Activated CD4-positive, alpha-beta T cell treated with anti-CD3 and anti-CD28 coated beads, Interleukin-2, amount 10 ng/mL, durations not matched to agents 7 days and 5 days (primary cell): ENCODE data around the gene ZNF277. TPM values are rescaled to one million over a fixed set of nuclear protein-coding genes. Genes with fewer than 3 reads are reported as not detected.

Source experiments
- CTCF ChIA-PET: fragments of 350-600 bp; sonication (Branson Sonifier 250); formaldehyde crosslinking; loops from one replicate; lab custom pipeline; 2021; ENCODE audit warnings: antibody characterized with exemption; lab: Charles Lee
- POLR2A ChIA-PET: fragments of 350-600 bp; sonication (Branson Sonifier 250); formaldehyde crosslinking; loops from one replicate; lab custom pipeline; 2021; ENCODE audit warnings: antibody characterized with exemption; lab: Charles Lee
- DNase-seq: peaks from one replicate; pipeline ENCODE4 v3.0.0-alpha.2; 2020
- H3K27ac Mint-ChIP-seq: one replicate; pipeline ENCODE4 v1.8.0; 2021; ENCODE audit warnings: mild to moderate bottlenecking, moderate library complexity, mixed read lengths
- H3K27me3 Mint-ChIP-seq: one replicate; pipeline ENCODE4 v1.8.0; 2021; ENCODE audit warnings: mixed read lengths
- H3K36me3 Mint-ChIP-seq: one replicate; pipeline ENCODE4 v1.8.0; 2021; ENCODE audit warnings: low read depth, mixed read lengths
- H3K4me1 Mint-ChIP-seq: one replicate; pipeline ENCODE4 v1.8.0; 2021; ENCODE audit warnings: mixed read lengths
- H3K4me3 Mint-ChIP-seq: one replicate; pipeline ENCODE4 v1.8.0; 2021; ENCODE audit warnings: mild to moderate bottlenecking, moderate library complexity, mixed read lengths
- H3K9me3 Mint-ChIP-seq: one replicate; pipeline ENCODE4 v1.8.0; 2021; ENCODE audit warnings: mixed read lengths
- total RNA-seq, 2 experiments: library from RNA; stranded (reverse); gene quantifications; one replicate each; pipeline ENCODE4 v1.2.3, GENCODE V29; 2021

ZNF277 gene
- total RNA-seq, 2 experiments from 2014 or later: 21.2 to 21.5 TPM

DNA sequence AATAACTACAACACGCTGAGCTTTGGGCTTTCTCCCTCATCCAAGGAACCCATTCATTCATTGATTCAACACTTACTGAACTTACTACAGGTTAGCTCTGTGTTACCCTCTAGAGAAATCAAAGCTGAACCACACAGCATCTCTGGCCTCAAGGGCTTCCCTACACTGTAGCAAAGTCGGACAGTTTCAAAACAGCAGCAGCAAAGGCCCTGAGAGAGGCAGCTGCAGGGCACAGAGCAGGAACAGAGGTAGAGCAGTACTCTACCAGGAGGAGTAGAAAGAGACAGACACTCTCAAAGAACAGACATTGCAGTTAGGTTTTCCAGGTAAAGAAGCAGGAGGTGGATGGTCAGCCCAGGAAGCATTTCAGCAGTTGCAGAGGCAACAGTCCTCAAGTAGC lies 16.4 kb upstream of the ZNF277 start:
- H3K4me3 Mint-ChIP-seq: no peak overlapping the region
- peaks cover 12% of the 10 kb centered on the region for H3K27me3 Mint-ChIP-seq
- ChIA-PET CTCF (no interaction called here), POLR2A (no interaction called here)
- H3K27ac Mint-ChIP-seq: no peak overlapping the region
- no peak for DNase-seq
- no peaks in the 10 kb centered on the region for H3K9me3 Mint-ChIP-seq
- H3K36me3 Mint-ChIP-seq: no peaks in the 10 kb centered on the region
- H3K4me1 Mint-ChIP-seq: no peaks in the 10 kb centered on the region

DNA sequence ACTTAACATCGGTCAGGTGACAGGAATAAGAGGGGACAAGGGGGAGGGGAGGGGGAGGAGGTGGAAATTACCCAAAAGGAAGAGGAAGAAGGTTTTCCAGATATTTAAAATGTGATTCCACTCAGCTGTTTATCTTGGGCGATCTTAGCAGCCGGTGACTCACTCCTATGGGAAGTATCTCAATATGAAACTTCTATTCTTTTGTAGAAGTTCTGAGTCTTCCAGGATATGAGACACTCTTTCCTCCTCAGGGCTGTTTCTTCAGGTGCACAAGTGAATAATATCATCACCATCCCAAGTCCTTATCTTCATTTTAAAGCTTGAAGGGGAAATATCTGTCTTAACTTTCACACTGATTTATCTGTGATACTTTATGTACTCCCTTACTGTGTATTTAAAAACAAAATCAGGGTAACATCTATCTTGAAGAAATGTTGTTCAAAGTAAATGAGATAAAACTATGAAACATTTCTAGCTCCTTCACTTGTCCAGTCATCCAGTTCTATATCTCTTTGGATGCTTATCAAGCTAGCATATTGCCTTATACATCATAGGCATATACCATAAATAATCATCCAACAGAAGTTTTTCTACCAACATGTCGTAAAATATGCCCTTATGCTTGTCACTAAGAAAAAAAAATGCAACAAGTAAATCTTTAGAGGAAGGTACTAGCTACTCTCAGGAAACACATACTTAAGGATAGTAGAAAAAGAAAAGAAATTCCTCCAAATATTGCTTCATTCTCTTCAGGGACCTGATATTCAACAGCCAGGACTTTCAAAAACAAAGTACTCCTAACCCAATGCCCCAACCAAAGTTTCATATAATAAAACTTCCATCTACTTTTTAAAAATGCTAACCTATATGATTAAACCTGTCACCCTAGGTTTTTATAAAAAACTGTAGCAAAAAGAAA lies 14.0 kb upstream of the ZNF277 start:
- no peak for DNase-seq
- Mint-ChIP-seq H3K27me3 (peaks cover 11% of the 10 kb centered on the region), H3K9me3 (no peaks in the 10 kb centered on the region), H3K36me3 (no peaks in the 10 kb centered on the region), H3K4me1 (no peaks in the 10 kb centered on the region), H3K4me3 (no peak overlapping the region), H3K27ac (no peak overlapping the region)
- ChIA-PET POLR2A (no interaction called here), CTCF (no interaction called here)

DNA sequence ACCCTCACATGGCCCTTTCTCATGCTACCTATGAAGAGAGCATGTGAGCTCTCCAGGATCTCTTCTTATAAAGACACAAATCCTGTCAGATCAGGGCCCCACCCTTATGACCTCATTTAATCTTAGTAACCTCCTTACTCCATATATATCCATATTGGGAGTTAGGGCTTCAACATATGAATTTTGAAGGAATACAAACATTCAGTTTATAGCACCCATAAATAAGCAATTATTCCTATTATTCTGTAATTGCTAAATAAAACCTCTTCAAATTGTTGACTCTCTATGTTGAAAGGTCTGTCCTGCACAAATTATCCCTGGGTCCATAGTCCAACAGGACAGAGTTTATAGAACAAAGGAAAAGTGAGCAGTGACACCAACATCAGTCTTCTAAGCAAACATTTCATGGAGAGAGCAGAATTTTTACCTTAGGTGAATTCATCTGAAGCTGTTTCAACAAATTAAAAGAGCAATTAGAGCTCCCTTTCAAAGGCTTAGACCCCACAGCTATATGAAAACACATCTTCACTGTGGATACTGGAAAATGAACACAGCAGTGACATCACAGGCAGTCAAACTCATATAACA lies 12.5 kb upstream of the ZNF277 start:
- DNase-seq: no peak
- Mint-ChIP-seq H3K27ac (no peak overlapping the region), H3K27me3 (peaks cover 12% of the 10 kb centered on the region), H3K4me3 (no peak overlapping the region), H3K36me3 (no peaks in the 10 kb centered on the region), H3K9me3 (no peaks in the 10 kb centered on the region), H3K4me1 (peaks cover 2% of the 10 kb centered on the region)
- ChIA-PET POLR2A (no interaction called here), CTCF (no interaction called here)

DNA sequence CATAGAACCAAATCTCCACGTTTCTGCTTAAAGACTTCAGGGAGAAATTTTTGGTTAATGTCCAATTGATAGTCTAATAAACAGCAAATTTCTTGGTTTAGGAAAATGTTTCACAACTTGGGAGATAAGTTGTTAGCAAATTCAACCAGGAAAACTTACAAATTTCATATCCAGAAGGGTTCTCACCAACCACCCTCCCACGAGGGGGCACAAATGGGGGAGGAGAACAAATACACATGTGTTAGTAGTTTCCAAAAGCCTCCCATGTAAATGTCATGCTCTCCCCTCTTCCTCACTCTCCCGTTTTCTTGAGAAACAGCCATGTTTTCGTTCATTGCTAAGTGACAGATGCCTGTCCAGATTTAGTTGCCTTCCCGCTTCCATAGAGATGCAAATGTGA lies 10.8 kb upstream of the ZNF277 start:
- Mint-ChIP-seq H3K4me1 (peaks cover 2% of the 10 kb centered on the region), H3K9me3 (no peaks in the 10 kb centered on the region), H3K27me3 (peaks cover 21% of the 10 kb centered on the region), H3K27ac (no peak overlapping the region), H3K4me3 (no peak overlapping the region), H3K36me3 (no peaks in the 10 kb centered on the region)
- DNase-seq: no peak
- ChIA-PET POLR2A (no interaction called here), CTCF (no interaction called here)

- no peak for DNase-seq
- Mint-ChIP-seq H3K27ac (no peak overlapping the region), H3K9me3 (no peaks in the 10 kb centered on the region), H3K4me3 (no peak overlapping the region), H3K36me3 (no peaks in the 10 kb centered on the region), H3K27me3 (peaks cover 32% of the 10 kb centered on the region), H3K4me1 (peaks cover 2% of the 10 kb centered on the region)
- POLR2A ChIA-PET: no interaction called here
- CTCF ChIA-PET: no interaction called here
These were observed 9.2 kb upstream of the ZNF277 start for GRCh38 chr7:112197322-112197721.

DNA sequence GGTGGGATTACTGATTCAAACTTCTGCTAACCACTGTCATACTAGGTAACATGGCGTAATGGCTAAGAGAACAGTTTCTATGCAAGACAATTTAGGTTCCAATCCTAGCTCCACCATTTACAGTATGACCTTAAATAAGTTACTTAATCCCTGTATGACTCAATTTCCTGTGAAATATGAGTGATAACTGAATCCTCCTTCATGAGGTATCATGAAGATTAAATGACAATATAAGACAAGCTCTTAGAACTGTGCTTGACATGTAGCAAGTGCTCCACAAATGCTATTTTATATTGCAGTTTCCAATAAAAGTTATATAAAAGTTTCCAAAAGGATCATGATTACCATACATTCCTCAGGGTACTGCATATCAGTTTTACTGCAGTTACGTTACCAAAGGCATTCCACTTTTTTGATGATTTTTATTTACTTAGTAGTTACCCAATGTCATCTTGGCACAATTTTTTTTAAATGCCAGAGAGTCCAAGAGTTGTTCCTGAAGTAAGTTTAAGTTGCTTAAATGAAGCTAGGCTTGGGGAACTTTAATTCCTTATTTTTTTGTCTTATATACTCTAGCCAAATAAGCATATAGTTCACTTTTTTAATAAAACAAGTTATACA lies 7.3 kb upstream of the ZNF277 start:
- Mint-ChIP-seq H3K4me1 (peaks cover 9% of the 10 kb centered on the region), H3K36me3 (no peaks in the 10 kb centered on the region), H3K27ac (no peak overlapping the region), H3K27me3 (peaks cover 40% of the 10 kb centered on the region), H3K4me3 (no peak overlapping the region), H3K9me3 (no peaks in the 10 kb centered on the region)
- no peak for DNase-seq
- ChIA-PET POLR2A (no interaction called here), CTCF (interaction anchor here (1.7 kb wide), 1 partner anchor 15 kb away, joined by 4 read pairs; no protein-coding TSS in a partner anchor)

DNA sequence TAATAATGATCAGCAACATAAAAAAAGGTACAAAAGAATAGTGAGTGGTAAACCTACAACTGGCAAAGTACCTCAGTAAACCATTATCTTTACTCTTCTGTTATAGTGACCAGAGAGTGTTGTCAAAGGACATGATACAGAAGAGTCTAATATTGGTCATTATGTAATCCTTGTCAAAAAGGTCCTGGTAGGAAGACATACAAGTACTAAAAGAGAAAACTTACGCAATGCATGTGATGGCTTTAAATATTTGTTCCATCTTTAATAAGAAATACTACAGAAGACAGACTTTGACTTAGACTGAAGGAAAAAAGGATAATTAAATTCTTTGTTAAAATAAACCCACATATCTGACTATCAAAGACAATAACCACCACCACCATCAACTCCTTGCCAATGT lies 6.8 kb upstream of the ZNF277 start:
- no peak overlapping the region for H3K4me3 Mint-ChIP-seq
- DNase-seq: no peak
- H3K4me1 Mint-ChIP-seq: peaks cover 14% of the 10 kb centered on the region
- ChIA-PET CTCF (no interaction called here), POLR2A (no interaction called here)
- peaks cover 43% of the 10 kb centered on the region for H3K27me3 Mint-ChIP-seq
- H3K27ac Mint-ChIP-seq: no peak overlapping the region
- no peaks in the 10 kb centered on the region for H3K36me3 Mint-ChIP-seq
- no peaks in the 10 kb centered on the region for H3K9me3 Mint-ChIP-seq

- Mint-ChIP-seq H3K27ac (no peak overlapping the region), H3K36me3 (no peaks in the 10 kb centered on the region), H3K9me3 (no peaks in the 10 kb centered on the region), H3K4me1 (peaks cover 24% of the 10 kb centered on the region), H3K4me3 (no peak overlapping the region), H3K27me3 (peaks cover 51% of the 10 kb centered on the region)
- CTCF ChIA-PET: interaction anchor here (0.6 kb wide), 1 partner anchor 13 kb away, joined by 3 read pairs; no protein-coding TSS in a partner anchor
- no peak for DNase-seq
- POLR2A ChIA-PET: no interaction called here
These were observed 5.1 kb upstream of the ZNF277 start for GRCh38 chr7:112201411-112201810.

DNA sequence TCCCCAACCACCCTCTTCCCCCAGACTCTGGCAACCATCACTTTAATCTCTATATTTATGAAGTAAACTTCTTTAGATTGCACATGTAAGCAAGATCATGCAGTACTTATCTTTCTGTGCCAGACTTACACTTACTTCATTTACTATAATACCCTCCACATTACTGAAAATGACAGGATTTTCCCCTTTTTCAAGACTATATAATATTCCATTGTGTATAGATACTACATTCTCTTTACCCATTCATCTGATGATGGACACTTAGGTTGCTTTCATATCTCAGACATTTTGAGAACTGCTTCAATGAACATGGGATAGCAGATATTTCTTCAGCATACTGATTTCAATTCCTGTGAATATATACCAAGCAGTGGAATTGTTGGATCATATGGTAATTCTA lies 4.7 kb upstream of the ZNF277 start:
- Mint-ChIP-seq H3K4me1 (peaks cover 24% of the 10 kb centered on the region), H3K9me3 (no peaks in the 10 kb centered on the region), H3K27me3 (peaks cover 51% of the 10 kb centered on the region), H3K4me3 (no peak overlapping the region), H3K27ac (no peak overlapping the region), H3K36me3 (no peaks in the 10 kb centered on the region)
- POLR2A ChIA-PET: no interaction called here
- CTCF ChIA-PET: interaction anchor here (0.6 kb wide), 1 partner anchor 13 kb away, joined by 3 read pairs; no protein-coding TSS in a partner anchor
- DNase-seq: no peak

- POLR2A ChIA-PET: no interaction called here
- Mint-ChIP-seq H3K4me1 (peaks cover 31% of the 10 kb centered on the region), H3K36me3 (no peaks in the 10 kb centered on the region), H3K9me3 (no peaks in the 10 kb centered on the region), H3K4me3 (no peak overlapping the region), H3K27me3 (peaks cover 49% of the 10 kb centered on the region), H3K27ac (no peak overlapping the region)
- CTCF ChIA-PET: interaction anchor here (0.6 kb wide), 1 partner anchor 234 kb away, joined by 3 read pairs; no protein-coding TSS in a partner anchor
- peak; percentile 17 for DNase-seq
These were observed 3.7 kb upstream of the ZNF277 start for GRCh38 chr7:112202816-112203215.

- CTCF ChIA-PET: no interaction called here
- POLR2A ChIA-PET: no interaction called here
These were observed 3.1 kb upstream of the ZNF277 start for GRCh38 chr7:112203365-112203739.

GRCh38 chr7:112204499-112205342 lies 1.8 kb upstream of the ZNF277 start:
- peaks cover 33% of the 10 kb centered on the region for H3K4me1 Mint-ChIP-seq
- POLR2A ChIA-PET: no interaction called here
- CTCF ChIA-PET: no interaction called here
- peak overlapping the region; percentile 90 for H3K4me3 Mint-ChIP-seq
- peaks cover 2% of the 10 kb centered on the region for H3K36me3 Mint-ChIP-seq
- peaks cover 44% of the 10 kb centered on the region for H3K27me3 Mint-ChIP-seq
- no peak overlapping the region for H3K27ac Mint-ChIP-seq
- H3K9me3 Mint-ChIP-seq: no peaks in the 10 kb centered on the region
- peak; percentile 7 for DNase-seq

More at GRCh38 chr7:112203365-112203739, 3.1 kb upstream of the ZNF277 start:
- Mint-ChIP-seq H3K4me3 (no peak overlapping the region), H3K27ac (no peak overlapping the region), H3K9me3 (no peaks in the 10 kb centered on the region), H3K4me1 (peaks cover 32% of the 10 kb centered on the region), H3K27me3 (peaks cover 48% of the 10 kb centered on the region), H3K36me3 (no peaks in the 10 kb centered on the region)
- DNase-seq: no peak
